ENCODE data around the gene NUDT2.
"Not testable (repeated sequence)": the region's sequence is repeated elsewhere in the genome, so short reads cannot be mapped to it uniquely, and the experiment has no call there.

NUDT2 gene

DNA sequence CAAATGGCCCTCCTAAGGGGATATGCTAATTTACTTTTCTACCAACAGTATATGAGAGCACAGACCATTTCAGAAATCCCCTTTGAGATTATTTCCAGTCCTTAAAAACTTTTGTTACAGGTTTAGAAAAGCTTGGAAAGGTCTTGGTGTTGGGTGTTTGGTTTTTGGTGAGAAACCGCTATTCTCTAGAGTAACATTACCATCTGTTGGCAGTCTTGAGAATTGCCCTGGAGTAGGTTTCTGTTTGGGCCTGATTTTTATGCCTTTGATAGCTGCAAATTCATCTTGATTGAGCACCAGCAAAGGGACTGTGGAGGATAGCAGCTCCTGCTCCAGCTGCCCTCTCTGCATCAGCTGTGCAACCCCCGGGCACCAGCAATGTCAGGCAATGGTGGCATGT lies 8.0 kb downstream of the NUDT2 start:
- DNase-seq: peak; percentile 5

DNA sequence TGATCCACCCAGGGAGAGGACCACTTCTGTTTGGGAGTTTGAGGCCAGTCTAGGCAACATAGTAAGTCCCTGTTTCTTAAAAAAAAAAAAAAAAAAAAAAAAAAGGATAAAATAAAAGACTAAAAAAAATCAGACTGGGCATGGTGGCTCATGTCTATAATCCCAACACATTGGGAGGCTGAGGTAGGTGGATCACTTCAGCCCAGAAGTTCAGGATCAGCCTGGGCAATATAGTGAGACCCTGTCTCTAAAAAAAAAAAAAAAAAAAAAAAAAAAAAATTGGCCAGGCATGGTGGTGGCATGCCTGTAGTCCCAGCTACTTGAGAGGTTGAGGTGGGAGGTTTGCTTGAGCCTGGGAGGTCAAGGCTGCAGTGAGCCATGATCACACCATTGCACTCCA lies 8.7 kb downstream of the NUDT2 start:
- not testable (repeated sequence) for DNase-seq

DNA sequence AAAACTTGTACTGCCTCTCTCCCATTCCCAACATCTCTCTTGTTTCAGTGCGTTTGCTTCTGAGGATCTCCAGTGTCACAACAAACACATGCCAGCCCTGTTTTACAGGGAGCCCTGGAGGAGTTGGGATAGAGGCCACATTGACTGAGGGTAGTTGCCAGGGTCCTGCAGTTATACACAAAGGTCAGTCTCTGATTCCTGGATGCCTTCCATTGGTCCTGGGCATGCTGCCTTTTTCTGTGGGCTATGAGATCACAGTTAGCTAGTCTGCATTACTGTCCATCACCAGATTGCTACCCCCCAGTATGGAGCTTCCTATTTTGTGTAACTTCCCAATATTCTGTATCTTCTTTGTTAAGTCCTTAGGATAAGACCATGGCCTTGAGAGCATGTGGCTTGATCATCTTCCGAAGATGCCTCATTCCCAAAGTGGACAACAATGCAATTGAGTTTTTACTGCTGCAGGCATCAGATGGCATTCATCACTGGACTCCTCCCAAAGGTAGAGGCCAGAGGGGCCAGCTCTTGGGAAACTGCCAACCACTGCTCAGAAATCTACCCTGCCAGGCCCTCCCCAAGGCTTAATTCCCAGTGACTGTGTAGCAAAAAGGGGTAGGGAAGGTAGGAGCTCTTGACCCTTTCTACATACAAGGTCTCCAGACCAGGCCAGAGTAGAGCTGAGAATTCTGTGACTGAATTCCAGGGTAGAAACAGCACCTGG lies 9.5 kb downstream of the NUDT2 start:
- DNase-seq: no peak

DNA sequence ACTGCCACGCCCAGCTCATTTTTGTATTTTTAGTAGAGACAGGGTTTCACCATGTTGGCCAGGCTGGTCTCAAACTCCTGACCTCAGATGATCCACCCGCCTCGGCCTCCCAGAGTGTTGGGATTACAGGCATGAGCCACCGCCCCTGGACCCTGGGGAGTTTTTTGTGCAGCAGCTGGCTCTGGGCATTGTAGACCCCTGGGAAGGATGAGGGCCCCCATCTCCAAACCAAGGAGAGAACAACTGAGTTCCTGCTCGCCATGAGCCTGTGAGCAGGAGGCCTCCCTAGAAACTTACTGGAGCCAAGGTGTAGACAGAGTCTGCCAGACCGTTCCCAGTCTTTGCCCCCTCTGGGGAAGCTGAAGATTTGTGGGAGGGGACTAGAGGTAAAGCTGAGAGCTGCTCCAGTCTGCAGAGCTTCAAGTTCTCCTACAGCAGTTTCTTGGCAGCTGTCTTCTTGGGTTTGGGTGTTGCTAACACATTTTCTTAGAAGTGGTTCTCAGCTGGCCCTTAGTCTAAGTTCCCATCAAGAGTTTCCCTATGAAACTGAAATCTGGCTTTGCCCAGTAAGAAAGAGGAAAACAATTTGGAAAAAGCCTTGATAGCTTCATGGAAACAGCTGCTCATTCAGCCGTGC lies 12.4 kb downstream of the NUDT2 start:
- no peak for DNase-seq

DNA sequence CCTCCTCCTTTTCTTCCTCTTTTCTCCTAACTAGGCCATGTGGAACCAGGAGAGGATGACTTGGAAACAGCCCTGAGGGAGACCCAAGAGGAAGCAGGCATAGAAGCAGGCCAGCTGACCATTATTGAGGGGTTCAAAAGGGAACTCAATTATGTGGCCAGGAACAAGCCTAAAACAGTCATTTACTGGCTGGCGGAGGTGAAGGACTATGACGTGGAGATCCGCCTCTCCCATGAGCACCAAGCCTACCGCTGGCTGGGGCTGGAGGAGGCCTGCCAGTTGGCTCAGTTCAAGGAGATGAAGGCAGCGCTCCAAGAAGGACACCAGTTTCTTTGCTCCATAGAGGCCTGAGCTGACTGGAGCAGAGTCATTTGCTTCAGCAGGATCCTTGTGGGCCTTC lies 13.7 kb downstream of the NUDT2 start:
- no peak for DNase-seq

DNA sequence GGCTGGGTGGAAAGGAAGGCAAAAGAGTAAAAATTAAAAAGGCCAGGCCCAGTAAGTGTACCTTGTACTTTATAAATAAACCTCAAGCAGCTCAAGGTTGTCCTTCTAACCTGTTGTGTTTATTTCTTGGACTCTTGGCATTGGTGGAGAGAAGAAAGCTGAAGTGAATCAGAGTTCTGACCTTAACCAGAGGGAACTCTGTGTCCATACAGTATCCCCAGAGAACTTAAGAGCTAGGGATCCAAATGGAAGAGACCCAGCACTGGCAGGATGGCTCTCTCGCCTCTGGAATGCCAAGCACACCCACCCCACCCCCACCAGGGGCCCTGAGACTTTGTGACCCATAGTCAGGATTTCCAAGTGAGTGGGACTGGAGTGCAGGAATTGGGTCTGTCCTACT lies 14.2 kb downstream of the NUDT2 start:
- DNase-seq: no peak

DNA sequence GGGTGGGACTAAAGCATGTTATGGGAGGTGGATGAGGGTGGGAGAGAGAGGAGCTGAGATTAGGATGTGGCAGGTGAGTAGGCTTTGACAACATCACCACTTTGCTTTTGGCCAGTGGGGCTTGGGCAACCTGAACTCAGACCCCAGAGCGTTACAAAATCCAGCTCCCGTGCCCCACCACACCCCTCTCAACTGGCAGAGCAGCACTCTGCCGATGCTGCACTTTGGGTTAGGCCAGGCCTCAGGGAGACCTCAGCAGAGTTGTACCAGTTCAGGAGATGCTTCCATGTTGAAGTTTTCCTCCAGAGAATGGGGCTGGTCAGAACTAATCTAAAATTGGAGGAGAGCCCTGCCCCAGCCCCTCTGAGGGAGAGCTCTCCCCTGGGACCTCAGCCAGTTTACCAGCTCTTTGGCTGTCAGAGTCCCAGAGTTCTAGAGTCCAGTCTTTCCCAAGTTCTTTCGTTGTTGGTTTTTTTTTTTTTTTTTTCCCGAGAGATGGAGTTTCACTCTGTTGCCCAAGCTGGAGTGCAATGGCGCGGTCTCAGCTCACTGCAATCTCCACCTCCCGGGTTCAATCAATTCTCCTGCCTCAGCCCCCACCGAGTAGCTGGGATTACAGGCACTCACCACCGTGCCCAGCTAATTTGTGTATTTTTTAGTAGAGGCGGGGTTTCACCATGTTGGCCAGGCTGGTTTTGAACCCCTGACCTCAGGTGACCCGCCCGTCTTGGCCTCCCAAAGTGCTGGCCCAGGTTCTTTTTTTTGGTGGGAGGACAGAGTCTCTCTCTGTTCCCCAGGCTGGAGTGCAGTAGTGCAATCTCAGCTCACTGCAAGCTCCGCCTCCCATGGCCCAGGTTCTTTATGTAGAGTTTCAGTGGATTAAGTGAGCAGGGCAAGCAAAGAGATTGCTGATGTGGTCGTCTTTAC lies 17.8 kb downstream of the NUDT2 start:
- no peak for DNase-seq

DNA sequence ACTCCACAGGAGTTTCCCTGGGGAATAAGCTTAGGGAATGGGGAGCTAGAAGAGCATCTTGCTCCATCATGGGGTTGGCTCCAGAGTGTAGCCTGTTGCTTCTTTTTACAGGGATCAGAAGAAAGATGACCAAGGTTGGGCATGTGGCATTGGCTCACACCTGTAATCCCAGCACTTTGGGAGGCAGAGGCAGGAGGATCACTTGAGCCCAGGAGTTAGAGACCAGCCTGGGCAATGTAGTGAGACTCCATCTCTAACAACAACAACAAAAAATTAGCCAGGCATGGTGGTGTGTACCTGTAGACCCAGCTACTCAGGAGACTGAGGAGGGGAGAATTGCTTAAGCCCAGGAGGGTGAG lies 18.4 kb downstream of the NUDT2 start:
- no peak for DNase-seq

DNA sequence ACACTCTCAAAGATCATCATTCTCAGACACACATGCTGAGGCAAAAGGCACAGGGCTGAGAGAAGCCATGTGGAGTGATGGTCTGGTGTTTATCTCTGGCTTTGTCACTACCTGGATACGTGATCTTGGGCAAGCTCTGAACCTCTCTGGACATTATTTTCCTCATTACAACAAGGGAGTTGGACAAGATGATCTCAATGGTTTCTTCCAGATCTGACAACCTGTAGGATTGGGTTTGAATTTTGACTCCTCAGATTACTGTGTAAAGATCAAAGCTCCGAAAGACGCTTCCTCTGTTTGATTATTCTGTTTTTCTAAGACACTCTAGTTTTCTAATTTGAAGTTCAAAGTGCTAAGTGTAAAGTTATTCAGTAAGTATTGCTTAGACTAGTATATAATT lies 20.0 kb downstream of the NUDT2 start:
- DNase-seq: no peak

DNA sequence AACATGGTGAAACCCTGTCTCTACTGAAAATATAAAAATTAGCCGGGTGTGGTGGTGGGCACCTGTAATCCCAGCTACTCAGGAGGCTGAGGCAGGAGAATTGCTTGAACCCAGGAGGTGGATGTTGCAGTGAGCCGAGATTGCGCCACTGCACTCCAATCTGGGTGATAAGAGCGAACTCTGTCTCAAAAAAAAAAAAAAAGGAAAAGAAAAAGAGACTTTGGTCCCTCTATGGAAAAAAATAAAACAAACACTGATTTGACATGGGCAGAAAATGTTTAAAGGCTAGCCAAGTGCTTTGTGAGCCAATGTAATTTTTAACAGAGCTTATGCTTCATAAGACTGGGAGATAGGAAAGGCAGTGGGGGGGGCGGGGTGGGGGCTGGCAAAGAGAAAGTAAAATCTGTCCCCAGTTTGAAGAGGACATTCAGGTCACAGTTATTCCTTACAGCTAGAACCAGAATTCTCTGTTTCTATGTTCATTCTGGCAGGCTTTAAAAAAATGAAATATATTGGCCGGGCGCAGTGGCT lies 22.8 kb downstream of the NUDT2 start:
- DNase-seq: not testable (repeated sequence)

DNA sequence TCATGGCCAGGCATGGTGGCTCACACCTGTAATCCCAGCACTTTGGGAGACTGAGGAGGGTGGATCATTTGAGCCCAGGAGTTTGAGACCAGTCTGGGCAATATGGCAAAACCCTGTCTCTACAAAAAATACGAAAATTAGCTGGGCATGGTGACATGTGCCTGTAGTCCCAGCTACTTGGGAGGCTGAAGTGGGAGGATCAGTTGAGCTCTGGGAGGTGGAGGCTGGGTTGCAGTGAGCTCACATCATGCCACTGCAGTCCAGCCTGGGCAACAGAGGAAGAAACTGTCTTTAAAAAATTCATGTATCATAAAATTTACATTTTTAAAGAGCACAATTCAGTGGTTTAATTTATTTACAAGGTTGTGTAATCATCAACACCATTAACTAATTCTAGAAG lies 23.6 kb downstream of the NUDT2 start:
- DNase-seq: not testable (repeated sequence)

DNA sequence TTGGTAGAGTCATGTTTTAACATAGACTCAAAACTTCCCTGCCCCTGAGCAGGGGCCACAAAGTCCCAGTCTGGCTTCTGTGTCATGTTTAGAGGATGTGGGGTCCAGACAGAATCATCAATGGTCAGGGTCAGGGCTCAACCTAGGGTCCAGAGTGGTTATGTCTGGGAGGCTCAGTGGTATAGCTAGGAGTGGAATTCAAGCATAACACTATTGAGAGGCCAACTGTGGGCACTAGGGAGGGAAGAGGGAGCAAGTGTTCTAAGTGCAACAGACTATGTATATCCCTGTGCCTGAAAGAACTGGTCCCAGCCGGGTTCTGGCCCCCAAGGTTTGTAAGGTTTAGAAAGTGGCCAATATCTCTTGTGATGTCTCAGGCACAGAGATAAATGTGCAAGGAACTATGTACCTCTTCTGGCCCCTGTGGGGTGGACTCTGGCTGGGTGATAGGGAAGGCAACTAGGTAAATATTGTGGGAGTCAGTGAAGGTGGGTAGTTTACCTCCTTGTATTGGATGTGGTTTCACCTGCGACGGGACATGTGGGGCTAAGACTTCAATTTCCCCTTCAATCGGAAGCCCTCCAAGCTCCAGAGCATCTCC lies 33.3 kb downstream of the NUDT2 start:
- no peak for DNase-seq

DNA sequence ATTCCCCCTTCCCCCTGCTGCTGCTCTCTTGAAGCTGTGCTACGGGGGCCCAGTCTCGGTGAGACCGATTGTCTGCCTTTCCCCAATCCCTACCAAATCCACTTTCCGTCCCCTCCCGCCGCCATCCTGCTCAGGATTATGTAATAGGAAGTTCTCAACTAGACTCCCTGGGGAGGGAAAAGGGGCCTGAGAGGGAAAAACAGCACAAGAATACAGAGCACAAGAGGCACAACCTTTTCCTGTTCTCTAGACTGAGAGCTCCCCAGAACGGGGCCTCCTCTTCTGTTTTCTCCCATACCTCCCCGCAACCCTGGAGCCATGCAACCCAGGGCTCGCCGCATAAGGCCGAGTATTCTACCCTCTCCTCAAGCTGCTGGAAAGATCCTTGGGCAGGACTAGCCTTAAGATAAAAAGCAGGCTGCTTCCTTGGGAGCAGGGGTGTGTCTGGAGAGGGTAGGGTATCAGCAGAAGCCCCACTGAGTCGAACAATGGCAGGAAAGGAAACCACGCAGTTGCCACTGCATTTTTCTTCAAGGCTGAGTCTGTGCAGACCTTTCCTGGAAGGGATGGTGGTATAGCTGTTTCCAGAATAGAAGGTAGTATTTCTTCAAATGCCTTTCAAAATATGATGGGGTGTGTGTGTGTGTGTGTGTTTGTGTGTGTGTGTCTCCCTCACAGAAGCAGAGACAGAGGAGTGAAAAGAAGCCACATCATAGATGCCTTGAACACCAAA lies 34.4 kb downstream of the NUDT2 start:
- no peak for DNase-seq

DNA sequence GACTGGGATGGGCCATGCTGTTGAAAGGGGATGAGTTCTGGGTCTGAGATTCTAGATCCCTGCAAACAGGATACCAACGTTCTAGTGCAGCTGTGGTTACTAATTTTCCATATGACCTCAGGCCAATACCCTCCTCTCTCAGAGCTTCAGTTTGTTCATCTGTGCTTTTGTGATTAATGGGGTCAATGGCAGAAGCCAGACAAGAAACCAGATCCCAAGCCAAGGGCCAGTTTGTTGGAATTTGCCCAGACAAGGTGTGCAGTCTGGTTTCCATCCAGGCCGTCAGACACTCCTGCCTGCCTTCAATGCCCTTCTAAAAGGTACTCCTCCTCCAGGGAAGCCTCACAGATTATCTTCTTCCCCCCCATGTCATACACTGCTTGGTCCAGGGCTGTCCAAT lies 35.9 kb downstream of the NUDT2 start:
- DNase-seq: no peak

DNA sequence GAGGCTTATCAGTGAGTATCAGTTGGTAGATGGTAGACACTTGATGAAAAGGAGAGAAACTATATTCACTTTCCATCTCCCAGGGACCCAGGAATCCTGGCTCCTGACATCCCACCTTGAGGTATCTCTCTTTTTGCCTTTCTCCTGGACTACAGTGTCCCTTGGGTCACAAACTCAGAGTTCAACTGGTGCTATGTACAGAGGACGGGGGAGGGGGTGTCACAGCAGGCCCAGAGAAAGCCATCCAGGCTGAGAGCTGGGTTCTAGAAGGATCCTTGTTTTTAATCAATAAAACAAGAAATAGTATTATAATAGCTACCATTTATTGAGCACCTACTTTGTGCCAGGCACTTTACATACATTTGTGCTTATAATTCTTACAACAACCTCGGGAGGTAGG lies 37.0 kb downstream of the NUDT2 start:
- no peak for DNase-seq

DNA sequence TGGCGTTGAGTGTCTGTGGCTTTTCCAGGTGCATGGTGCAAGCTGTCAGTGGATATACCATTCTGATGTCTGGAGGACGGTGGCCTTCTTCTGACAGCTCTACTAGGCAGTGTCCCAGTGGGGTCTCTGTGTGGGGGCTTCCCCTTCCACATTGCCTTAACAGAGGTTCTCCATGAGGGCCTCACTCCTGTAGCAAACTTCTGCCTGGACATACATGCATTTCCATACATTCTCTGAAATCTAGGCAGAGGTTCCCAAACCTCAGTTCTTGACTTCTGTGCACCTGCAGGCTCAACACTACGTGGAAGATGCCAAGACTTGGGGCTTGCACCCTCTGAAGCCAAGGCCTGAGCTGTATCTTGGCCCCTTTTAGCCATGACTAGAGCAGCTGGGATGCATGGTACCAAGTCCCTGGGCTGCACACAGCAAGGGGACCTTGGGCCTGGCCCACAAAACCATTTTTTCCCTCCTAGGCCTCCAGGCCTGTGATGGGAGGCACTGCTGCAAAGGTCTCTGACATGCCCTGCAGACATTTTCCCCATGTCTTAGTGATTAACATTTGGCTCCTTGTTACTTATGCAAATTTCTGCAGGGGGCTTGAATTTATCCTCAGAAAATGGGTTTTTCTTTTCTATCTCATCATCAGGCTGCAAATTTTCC lies 38.5 kb downstream of the NUDT2 start:
- DNase-seq: not testable (repeated sequence)

DNA sequence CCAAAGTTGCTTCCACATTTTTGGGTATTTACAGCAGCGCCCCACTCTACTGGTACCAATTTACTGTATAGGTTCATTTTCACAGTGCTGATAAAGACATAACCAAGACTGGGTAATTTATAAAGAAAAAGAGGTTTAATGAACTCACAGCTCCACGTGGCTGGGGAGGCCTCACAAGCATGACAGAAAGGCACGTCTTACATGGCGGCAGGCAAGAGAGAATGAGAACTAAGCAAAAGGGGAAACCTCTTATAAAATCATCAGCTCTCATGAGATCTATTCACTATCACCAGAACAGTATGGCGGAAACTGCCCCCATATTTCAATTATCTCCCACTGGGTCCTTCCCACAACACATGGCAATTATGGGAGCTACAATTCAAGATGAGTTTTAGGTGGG lies 39.4 kb downstream of the NUDT2 start:
- DNase-seq: not testable (repeated sequence)

DNA sequence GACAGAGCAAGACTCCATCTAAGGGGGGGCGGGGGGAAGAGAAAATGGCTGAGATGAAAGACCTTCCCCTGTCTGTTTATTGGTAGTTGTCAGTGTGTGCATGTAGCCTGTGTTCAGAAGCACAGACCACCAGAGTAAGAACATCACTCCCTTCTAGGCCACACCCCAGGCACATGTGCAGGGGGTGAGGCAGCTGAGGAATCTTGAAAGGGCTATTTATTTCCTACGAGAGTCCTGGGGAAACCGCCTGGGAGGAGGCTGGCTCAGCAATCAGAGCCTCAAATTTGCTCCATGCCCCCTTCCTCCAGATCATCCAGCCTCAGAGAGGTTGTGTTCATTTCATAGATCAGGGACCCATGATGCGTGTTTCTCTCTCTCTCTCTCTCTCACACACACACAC lies 40.3 kb downstream of the NUDT2 start:
- DNase-seq: no peak

DNA sequence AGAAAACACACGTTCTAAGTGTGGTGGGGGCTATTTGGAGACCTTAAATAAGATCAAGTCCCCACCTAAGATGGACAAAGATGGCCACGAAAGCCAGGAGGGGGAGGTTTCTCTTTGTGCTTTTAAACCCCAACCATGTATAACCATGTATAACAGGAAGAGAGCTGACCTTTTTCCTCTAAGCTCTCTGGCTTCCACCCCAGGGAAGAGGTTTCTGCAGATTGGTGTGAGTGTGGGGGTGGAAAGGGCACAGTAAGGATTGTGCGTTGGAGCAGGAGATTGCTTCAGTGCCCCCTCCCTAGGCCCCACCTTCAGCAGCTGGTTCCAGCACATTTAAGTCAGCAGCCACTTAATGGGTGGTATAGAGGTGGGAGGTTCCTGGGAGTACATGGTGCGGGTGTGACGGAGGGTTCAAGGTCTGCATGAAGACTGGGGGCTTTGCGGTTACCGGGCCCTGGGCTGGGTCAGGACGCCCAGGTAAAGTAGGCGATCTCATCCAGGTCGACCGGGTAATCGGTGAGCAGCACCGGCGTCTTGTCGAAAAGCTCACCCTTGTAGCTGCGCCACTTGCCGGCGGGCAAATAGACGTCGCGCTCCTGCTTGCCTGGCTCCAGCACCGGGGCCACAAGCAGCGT lies 41.1 kb downstream of the NUDT2 start:
- DNase-seq: no peak

DNA sequence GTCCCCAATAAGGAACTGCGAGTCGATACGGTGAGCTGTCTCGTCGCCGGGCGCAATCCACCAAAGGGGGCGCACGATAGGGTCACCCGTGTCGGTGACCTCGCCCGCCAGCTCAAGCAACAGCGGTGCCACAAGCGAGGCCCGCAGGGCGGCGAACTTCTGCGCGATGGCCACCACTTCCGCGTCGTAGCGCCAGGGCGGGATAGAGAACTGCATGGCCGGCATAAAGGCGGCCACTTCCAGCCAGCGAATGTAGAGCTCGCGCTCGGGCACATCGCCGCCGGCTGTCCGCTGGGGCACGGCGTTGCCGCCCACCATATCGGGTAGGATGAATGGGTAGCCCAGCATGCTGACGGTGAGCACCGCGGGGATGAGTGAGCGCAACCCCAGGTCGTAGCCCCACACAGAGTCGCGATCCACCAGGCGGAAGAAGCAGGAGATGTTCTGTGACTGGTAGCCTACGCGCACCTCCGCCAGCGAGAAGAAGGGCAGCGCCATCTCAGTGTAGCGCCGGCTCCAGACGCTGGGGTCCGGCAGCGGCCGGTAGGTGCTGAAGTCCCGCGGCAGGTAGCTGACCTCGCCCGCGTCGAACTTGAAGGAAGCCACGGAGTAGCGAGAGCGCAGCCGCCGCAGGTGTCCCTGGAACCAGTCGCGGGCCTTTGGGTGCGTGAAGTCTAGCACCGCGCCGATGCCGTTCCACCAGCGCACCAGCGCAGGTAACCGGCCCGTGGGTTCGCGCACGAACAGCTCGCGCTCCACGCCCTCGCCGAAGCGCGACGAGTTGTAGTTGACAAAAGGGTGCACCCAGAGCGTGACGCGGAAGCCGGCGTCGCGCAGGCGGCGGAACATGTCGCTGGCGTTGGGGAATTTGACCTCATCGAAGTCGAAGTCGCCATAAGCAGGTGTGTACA lies 41.9 kb downstream of the NUDT2 start:
- no peak for DNase-seq
